SK-N-SH (cell line): ENCODE data around the gene TOGARAM2. TPM values are rescaled to one million over a fixed set of nuclear protein-coding genes. Genes with fewer than 3 reads are reported as not detected.

Experiments
- CTCF ChIA-PET: fragments of 300-600, 350-600 bp; formaldehyde crosslinking; extraction: SDS; loops from one replicate; lab custom pipeline; 2021; lab: Yijun Ruan, JAX
- POLR2A ChIA-PET: fragments of 350-600 bp; sonication (Branson Sonifier 250); formaldehyde crosslinking; extraction: SDS; loops from one replicate; lab custom pipeline; 2020; ENCODE audit warnings: antibody characterized with exemption, inconsistent platforms; lab: Yijun Ruan, JAX
- DNase-seq: peaks from one replicate; pipeline ENCODE4 v3.0.0; 2012
- H2AFZ ChIP-seq: fragments of 200-600 bp; sonication (generic); 2 replicates; pipeline ENCODE4 v1.8.1; 2016; ENCODE audit warnings: antibody characterized with exemption, mild to moderate bottlenecking, low read depth
- H3F3A ChIP-seq: fragments of 200-600 bp; sonication (generic); replicated peaks from 2 replicates; pipeline ENCODE3; 2016; ENCODE audit warnings: antibody characterized with exemption, mild to moderate bottlenecking; ENCODE audit not compliant: insufficient read depth
- H3K27ac ChIP-seq, 2 experiments: fragments of 200-500 bp in 1 of 2; fragments of 200-600 bp in 1 of 2; sonication (Bioruptor generic) in 1 of 2; sonication (generic), shearing (Covaris generic) in 1 of 2; 2 replicates each; pipeline versions ENCODE4 v1.5.1 to v1.6.1; 2014 to 2016; ENCODE audit warnings: low read depth in 2 of 2, inconsistent platforms in 1 of 2, low read length in 1 of 2, mild to moderate bottlenecking in 1 of 2, mixed read lengths in 1 of 2
- H3K27me3 ChIP-seq: fragments of 200-600 bp; sonication (generic), shearing (Covaris generic); 2 replicates; pipeline ENCODE4 v1.6.1; 2016; ENCODE audit warnings: mixed run types; ENCODE audit not compliant: insufficient read depth
- H3K36me3 ChIP-seq, 2 experiments: fragments of 200-500 bp in 1 of 2; fragments of 200-600 bp in 1 of 2; sonication (Bioruptor generic) in 1 of 2; sonication (generic) in 1 of 2; replicated peaks in 1 of 2; 2 replicates each; pipeline versions ENCODE3 to v1.5.1; 2014 to 2016; ENCODE audit warnings: low read length in 1 of 2, mild to moderate bottlenecking in 1 of 2; ENCODE audit not compliant: insufficient read depth in 2 of 2, control insufficient read depth in 1 of 2
- H3K4me1 ChIP-seq, 2 experiments: fragments of 200-500 bp in 1 of 2; fragments of 200-600 bp in 1 of 2; sonication (Bioruptor generic) in 1 of 2; sonication (generic), shearing (Covaris generic) in 1 of 2; 2 replicates each; pipeline versions ENCODE4 v1.5.1 to v1.6.1; 2014 to 2016; ENCODE audit warnings: low read depth in 1 of 2, low read length in 1 of 2, mixed run types in 1 of 2; ENCODE audit not compliant: insufficient read depth in 2 of 2, control insufficient read depth in 1 of 2
- H3K4me2 ChIP-seq: fragments of 200-600 bp; sonication (generic), shearing (Covaris generic); 2 replicates; pipeline ENCODE4 v1.6.1; 2017; ENCODE audit warnings: mixed run types
- H3K4me3 ChIP-seq, 2 experiments: fragments of 200-500 bp in 1 of 2; fragments of 200-600 bp in 1 of 2; sonication (Bioruptor generic) in 1 of 2; sonication (generic), shearing (Covaris generic) in 1 of 2; 2 replicates each; pipeline versions ENCODE4 v1.5.1 to v1.8.1; 2014 to 2016; ENCODE audit warnings: low read depth in 2 of 2, inconsistent platforms in 1 of 2, low read length in 1 of 2, mild to moderate bottlenecking in 1 of 2, mixed read lengths in 1 of 2, moderate library complexity in 1 of 2
- H3K79me2 ChIP-seq: fragments of 200-600 bp; sonication (generic); 2 replicates; pipeline ENCODE4 v1.8.1; 2017; ENCODE audit warnings: mild to moderate bottlenecking; ENCODE audit not compliant: insufficient read depth
- H3K9ac ChIP-seq: fragments of 200-600 bp; sonication (generic); 2 replicates; pipeline ENCODE4 v1.6.1; 2017; ENCODE audit warnings: mixed run types
- H3K9me2 ChIP-seq: fragments of 200-600 bp; sonication (generic); 2 replicates; pipeline ENCODE4 v1.6.1; 2017; ENCODE audit warnings: mixed run types
- H3K9me3 ChIP-seq: fragments of 200-600 bp; sonication (generic); 2 replicates; pipeline ENCODE4 v1.6.1; 2017; ENCODE audit warnings: mixed run types, mild to moderate bottlenecking, moderate library complexity
- H4K20me1 ChIP-seq: fragments of 200-600 bp; sonication (generic); 2 replicates; pipeline ENCODE4 v1.6.1; 2017; ENCODE audit warnings: mild to moderate bottlenecking, mixed run types; ENCODE audit not compliant: insufficient read depth
- FOSL2 ChIP-seq: IDR thresholded peaks from 2 replicates; pipeline ENCODE4 v1.4.0; 2012; ENCODE audit warnings: low read depth, mild to moderate bottlenecking, moderate library complexity, borderline replicate concordance
- FOXJ3 ChIP-seq: sonication (generic); formaldehyde crosslinking; IDR thresholded peaks from 2 replicates; pipeline ENCODE4 v1.5.1; 2020; ENCODE audit warnings: mild to moderate bottlenecking, missing genetic modification reagents
- FOXM1 ChIP-seq: IDR thresholded peaks from 2 replicates; pipeline ENCODE4 v1.4.0; 2012; ENCODE audit warnings: low read depth, mild to moderate bottlenecking
- JUND ChIP-seq: IDR thresholded peaks from 2 replicates; pipeline ENCODE4 v1.4.0; 2012
- MAX ChIP-seq: IDR thresholded peaks from 2 replicates; pipeline ENCODE4 v1.4.0; 2012; ENCODE audit warnings: low read depth
- RAD21 ChIP-seq: IDR thresholded peaks from 2 replicates; pipeline ENCODE4 v1.6.1; 2012; ENCODE audit warnings: mild to moderate bottlenecking, low read length
- RXRA ChIP-seq: IDR thresholded peaks from 2 replicates; pipeline ENCODE4 v1.4.0; 2012; ENCODE audit warnings: low read depth, mild to moderate bottlenecking, borderline replicate concordance
- SMC3 ChIP-seq: IDR thresholded peaks from 2 replicates; pipeline ENCODE4 v1.6.1; 2012; ENCODE audit warnings: low read depth, low read length, improper control_type of control experiment
- ZBTB33 ChIP-seq: IDR thresholded peaks from 2 replicates; pipeline ENCODE4 v1.4.0; 2012; ENCODE audit warnings: low read depth, borderline replicate concordance
- WGBS: methylation state at CpG from one replicate; pipeline ENCODE4 v1.1.6; 2017; ENCODE audit warnings: low lambda C conversion rate; 5-methylcytosine and 5-hydroxymethylcytosine counted together
- polyA plus RNA-seq, 3 experiments: library from polyadenylated mRNA; depleted of rRNA; stranded (reverse); fragments of >200 nt; gene quantifications; 2 replicates each; pipeline ENCODE4 v1.2.3, GENCODE V29; 2012
- TF ChIP-seq, protein P1 (sequence below): IDR thresholded peaks from 2 replicates; pipeline ENCODE4 v1.4.0; 2012; ENCODE audit warnings: low read depth, borderline replicate concordance
- TF ChIP-seq, protein P2 (sequence below): fragments of 150-350 bp; IDR thresholded peaks from 2 replicates; pipeline ENCODE4 v1.6.1; 2017; ENCODE audit warnings: antibody characterized with exemption, low read length, low read depth, borderline replicate concordance

Gene TOGARAM2
- polyA plus RNA-seq, 1 of the 3 experiments (the other 2 are of a cell fraction), result 0.69 TPM

DNA sequence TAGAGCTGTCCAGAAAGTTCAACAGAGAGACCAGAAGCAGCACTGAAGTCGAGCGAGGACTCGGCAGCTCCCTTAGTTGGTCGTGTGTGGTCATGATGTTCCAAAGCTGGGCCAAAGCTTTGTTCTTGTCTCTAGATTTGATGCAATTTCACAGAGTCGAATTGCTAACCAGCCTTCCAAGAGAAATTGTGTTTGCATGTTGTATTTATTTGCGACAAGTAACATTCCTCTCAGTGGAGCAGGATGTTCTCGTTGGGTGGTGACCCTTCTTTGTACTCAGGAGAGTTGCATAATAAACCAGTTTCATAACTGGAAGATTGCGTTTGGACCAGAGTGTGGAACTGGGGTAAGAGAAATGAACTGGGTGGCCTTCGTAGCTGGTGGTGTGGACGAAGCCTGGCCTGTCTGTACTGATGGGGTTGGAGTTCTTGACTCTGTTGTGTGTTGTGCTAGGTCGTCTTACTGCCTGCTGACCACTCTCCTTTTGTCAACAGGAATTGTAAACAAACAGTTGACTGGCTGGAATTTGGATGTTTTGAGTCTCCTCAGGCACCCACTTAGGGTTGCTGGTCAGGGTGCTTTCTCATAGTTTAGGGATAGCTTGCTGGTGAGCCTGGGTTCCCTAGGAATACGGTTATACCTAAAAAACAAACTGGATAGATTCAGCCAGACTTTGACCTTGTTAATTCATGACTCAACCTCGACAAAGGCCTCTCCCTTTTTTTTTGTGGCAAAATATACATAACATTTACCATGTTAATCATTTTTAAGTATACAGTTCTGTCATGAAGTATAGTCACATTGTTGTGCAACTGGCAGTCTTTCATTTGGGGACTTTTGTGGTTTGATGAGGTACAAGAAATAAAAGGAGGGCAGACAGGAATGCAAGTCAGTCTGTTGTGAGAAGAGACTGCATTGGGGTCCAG lies 28.9 kb upstream of the TOGARAM2 start:
- H3K27ac ChIP-seq, result no peak overlapping the region
- POLR2A ChIA-PET, result no interaction called here
- no peak for DNase-seq

More for the DNA sequence above, 28.9 kb upstream of the TOGARAM2 start:
- Histone ChIP-seq H3F3A (peaks cover 15% of the 10 kb centered on the region), H4K20me1 (no peaks in the 10 kb centered on the region), H2AFZ (no peak overlapping the region), H3K4me2 (no peak overlapping the region), H3K79me2 (no peaks in the 10 kb centered on the region), H3K9me3 (no peaks in the 10 kb centered on the region), H3K9me2 (no peaks in the 10 kb centered on the region), H3K9ac (no peak overlapping the region), H3K4me1 (peaks cover 0 to 9% of the 10 kb centered on the region in 2 experiments; a peak in 2 of 4 replicates), H3K27me3 (no peaks in the 10 kb centered on the region), H3K4me3 (no peak overlapping the region), H3K36me3 (peaks cover 22 to 25% of the 10 kb centered on the region in 2 experiments)
- CTCF ChIA-PET, result interaction anchor here (0.7 to 2.3 kb wide), 9 partner anchors 10 to 505 kb away, joined by 3 to 12 read pairs (median 3); no protein-coding TSS in a partner anchor
- 79% methylated on average over 13 of the region's 13 CpGs for WGBS
- TF ChIP-seq ZBTB33 (no peak), FOXJ3 (no peak), RXRA (no peak), RAD21 (no peak), JUND (no peak), FOSL2 (no peak), MAX (no peak), SMC3 (no peak), FOXM1 (no peak)
- TF ChIP-seq, protein P1, sequence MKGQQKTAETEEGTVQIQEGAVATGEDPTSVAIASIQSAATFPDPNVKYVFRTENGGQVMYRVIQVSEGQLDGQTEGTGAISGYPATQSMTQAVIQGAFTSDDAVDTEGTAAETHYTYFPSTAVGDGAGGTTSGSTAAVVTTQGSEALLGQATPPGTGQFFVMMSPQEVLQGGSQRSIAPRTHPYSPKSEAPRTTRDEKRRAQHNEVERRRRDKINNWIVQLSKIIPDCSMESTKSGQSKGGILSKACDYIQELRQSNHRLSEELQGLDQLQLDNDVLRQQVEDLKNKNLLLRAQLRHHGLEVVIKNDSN, result no peak
- TF ChIP-seq, protein P2, sequence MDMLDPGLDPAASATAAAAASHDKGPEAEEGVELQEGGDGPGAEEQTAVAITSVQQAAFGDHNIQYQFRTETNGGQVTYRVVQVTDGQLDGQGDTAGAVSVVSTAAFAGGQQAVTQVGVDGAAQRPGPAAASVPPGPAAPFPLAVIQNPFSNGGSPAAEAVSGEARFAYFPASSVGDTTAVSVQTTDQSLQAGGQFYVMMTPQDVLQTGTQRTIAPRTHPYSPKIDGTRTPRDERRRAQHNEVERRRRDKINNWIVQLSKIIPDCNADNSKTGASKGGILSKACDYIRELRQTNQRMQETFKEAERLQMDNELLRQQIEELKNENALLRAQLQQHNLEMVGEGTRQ, result no peak
